ENCODE data around the gene SOCS7. TPM values are rescaled to one million over a fixed set of nuclear protein-coding genes. Genes with fewer than 3 reads are reported as not detected.

Gene SOCS7
- polyA plus RNA-seq, 3 donors = 16.9 to 22.8 (median 21.1) TPM

GRCh38 chr17:38361694-38362465 lies 10.2 kb downstream of the SOCS7 start:
- DNase-seq = no peak

- DNase-seq = no peak
These were observed 11.4 kb downstream of the SOCS7 start for GRCh38 chr17:38363016-38363415.

GRCh38 chr17:38364741-38365140 lies 13.1 kb downstream of the SOCS7 start:
- no peak for DNase-seq

DNA sequence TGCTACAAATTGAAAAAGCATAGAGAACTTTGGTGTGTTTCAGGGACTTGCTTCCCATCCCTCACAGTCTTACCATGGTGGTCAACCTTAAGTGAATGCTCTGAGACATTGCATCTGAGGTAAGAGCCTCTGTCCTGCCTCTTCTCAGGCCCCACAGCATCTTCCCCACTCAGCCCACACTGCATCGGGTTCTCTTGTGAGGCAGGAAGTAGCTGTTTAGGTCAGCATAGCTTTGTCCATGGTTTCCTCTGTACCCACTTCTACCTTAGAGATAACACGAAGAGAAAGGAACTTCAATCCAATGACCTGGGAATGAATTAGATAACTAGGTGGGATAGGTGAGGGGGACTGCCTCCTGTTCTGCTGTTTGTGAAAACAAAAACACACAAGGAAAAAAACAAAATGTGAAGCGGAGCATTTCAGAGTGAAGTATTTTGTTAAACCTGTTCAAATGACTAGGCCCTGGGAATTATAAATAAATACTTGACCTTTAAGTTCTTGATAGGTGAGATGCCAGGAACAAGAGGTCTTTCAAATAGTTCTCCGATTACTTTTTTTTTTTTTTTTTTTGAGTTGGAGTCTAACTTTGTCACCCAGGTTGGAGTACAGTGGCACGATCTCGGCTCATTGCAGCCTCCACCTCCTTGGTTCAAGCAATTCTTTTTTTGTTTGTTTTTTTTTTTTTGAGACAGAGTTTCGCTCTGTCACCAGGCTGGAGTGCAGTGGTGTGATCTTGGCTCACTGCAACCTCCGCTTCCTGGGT lies 17.7 kb downstream of the SOCS7 start:
- no peak for DNase-seq

DNA sequence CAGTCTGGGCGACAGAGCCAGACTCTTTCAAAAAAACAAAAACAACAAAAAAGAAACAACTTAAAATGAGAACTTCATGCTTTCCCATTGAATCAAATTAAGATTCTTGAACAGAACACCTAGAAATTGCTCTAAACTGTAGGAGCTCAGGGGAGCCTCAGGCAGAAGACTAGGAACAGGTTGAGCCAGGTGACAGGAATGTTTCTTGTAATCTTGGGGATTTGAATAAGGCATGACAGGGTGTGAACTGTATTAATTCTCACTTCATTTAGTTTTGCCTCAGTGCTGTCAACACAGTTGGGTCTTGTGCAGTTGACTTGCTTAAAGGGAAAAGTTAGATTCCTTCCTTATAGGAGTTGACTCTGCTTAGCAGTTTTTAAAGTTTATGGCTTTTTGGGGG lies 27.8 kb downstream of the SOCS7 start:
- no peak for DNase-seq

- no peak for DNase-seq
These were observed 43.4 kb downstream of the SOCS7 start for GRCh38 chr17:38395090-38395489.

- no peak for DNase-seq
These were observed 45.6 kb downstream of the SOCS7 start for GRCh38 chr17:38397227-38397626.

DNA sequence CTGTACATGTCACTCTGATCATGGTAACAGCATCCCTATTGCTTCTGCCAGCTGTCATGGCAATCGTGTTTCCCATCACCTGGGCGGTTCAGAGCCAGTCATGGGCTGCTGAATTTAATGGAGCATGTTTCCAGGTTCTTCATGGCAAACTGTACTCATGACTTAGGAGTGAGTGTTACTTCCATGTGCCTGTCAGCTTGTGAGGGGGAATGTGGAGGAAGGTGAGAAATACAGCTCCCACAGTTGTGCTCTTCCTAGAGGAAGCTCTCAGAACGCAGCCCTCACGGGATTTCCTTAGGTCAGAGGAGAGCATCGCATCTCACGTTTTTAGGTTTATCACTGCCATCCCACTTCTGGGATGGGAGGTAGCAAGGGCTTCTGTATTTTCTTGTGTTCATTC lies 48.6 kb downstream of the SOCS7 start:
- DNase-seq = no peak

DNA sequence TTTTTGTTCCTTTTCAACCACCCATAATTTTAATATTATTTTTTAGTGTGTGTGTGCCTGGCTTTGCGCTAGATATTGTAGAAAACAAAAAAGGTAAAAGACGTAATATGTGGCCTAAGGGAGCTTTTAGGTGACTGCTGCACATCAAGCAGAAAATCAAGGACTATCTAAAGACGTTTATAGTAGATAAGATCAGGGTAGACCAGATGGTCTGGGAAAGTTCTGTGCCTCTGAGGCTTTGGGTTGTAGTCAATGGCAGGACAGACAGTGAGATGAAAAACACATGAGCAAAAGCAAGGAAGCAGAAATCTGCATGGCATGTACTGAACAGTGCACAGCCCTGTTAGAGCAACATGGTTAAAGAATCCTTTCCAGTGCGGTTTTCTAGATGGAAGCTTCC lies 49.8 kb downstream of the SOCS7 start:
- DNase-seq = no peak

DNA sequence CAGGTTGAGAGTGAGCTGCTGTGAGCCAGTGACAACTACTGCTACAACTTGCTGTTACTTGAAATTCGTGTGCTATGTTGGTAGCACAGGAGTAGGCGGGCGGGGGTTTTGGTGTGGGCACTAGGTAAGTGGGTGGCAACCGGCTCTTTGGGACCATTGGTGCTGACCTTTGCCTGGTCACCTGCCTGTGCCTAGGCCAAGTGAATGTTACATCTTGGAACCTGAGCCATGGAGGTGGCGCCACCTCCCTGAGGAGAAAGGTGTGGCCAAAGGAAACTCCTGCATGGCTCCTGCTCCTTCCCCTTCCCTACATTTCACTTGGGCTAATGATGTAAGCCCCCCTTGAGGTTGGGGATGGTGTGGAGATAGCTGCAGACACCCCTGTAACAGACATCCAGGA lies 51.3 kb downstream of the SOCS7 start:
- DNase-seq = no peak

- DNase-seq = no peak
These were observed 51.8 kb downstream of the SOCS7 start for GRCh38 chr17:38403491-38403890.

GRCh38 chr17:38404174-38404943 lies 52.7 kb downstream of the SOCS7 start:
- no peak for DNase-seq

DNA sequence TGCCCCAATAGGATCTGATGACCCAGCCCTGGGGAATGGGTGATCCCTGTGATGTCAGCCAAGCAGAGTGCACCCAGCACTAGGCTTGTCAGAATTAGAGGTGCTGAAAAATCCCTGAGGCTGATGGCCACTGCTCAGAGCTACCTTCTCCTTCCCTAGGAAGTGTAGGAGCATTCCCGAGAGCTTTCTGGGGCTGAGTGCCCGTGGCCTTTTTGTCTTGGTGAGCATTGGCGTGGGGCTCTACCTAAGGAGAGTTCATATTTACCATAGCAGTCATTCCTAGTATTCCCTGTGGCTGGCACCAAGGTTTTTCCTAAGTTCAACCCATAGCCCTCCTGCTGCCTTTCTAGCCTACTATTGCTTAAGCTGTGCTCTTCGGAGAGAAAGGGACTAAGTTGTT lies 54.0 kb downstream of the SOCS7 start:
- DNase-seq = no peak

DNA sequence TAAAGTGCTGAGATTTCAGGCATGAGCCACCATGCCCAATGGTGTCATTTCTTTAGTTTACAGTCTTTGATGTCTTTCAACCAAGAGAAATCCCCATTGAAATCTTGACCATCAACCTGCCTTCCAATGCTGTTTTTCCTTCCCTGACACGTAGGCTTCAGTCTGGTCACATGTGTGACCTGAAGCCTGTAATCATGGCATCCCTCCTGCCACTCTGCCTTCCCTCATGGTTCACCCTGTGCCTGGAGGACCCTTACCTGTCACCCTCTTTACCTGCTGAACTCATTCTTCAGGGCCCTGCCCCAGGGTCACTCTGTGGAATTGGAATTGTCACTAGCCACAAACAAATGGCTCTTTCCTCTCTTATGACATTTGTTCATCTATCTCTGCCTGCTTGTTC lies 58.6 kb downstream of the SOCS7 start:
- no peak for DNase-seq

GRCh38 chr17:38415250-38416194 lies 63.9 kb downstream of the SOCS7 start:
- no peak for DNase-seq

GRCh38 chr17:38416840-38417209 lies 65.2 kb downstream of the SOCS7 start:
- DNase-seq = no peak

- DNase-seq = no peak
These were observed 65.7 kb downstream of the SOCS7 start for GRCh38 chr17:38417210-38417951.

DNA sequence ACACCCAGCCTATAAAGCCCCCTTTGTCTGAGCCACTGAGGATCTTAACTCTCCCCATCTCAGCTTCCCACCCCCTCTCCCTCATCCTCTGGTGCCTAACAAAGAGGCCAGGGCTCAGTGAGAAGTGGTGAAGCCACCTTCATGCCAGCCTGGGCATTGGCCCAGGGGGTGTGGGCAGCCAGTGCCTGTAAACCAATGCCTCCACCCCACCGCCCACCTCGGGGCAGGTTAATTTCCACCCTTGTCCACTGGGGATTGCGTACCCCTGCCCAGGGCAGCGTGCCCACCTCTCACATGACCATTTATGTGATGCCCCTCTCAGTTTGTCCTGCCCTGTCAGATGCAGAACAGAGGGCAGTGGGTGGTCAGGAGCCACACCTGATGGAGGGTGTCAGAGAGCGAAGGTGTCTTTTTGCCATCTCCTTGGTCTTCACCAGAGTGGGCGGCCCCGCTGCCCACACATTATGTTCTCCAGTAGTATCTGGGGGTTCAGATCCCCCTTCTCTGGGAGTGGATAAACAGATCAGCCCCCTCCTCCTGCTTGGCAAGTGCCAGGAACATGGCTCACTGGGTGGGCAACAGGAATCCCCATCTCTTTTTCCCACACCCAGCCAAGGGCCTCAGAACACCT lies 66.5 kb downstream of the SOCS7 start:
- DNase-seq = no peak

GRCh38 chr17:38418693-38419507 lies 67.3 kb downstream of the SOCS7 start:
- DNase-seq = no peak
